H9 (cell line): ENCODE data around the gene OR2AK2. TPM values are rescaled to one million over a fixed set of nuclear protein-coding genes. Genes with fewer than 3 reads are reported as not detected.

Experiments
- DNase-seq: peaks from one replicate; pipeline ENCODE4 v3.0.0-alpha.2; 2017
- H2AFZ ChIP-seq: one replicate; pipeline ENCODE4 v1.6.1; 2013; ENCODE audit warnings: mild to moderate bottlenecking, low read length, control low read depth, moderate library complexity
- H2AK5ac ChIP-seq: 2 replicates; pipeline ENCODE4 v1.6.1; 2013; ENCODE audit warnings: low read length, control low read depth, mixed read lengths; ENCODE audit not compliant: insufficient read length
- H2BK120ac ChIP-seq: one replicate; pipeline ENCODE4 v1.6.1; 2013; ENCODE audit warnings: low read depth, mild to moderate bottlenecking, low read length, control low read depth, inconsistent platforms; ENCODE audit not compliant: poor library complexity, severe bottlenecking
- H2BK12ac ChIP-seq: 2 replicates; pipeline ENCODE4 v1.6.1; 2013; ENCODE audit warnings: low read length, control low read depth, mixed read lengths, low read depth; ENCODE audit not compliant: insufficient read length
- H2BK15ac ChIP-seq: 2 replicates; pipeline ENCODE4 v1.6.1; 2013; ENCODE audit warnings: low read depth, low read length, control low read depth
- H2BK20ac ChIP-seq: one replicate; pipeline ENCODE4 v1.6.1; 2013; ENCODE audit warnings: low read depth, mild to moderate bottlenecking, low read length, control low read depth, inconsistent platforms; ENCODE audit not compliant: poor library complexity, severe bottlenecking
- H2BK5ac ChIP-seq: 2 replicates; pipeline ENCODE4 v1.6.1; 2013; ENCODE audit warnings: low read length, control low read depth, mixed read lengths; ENCODE audit not compliant: insufficient read length
- H3K14ac ChIP-seq: 2 replicates; pipeline ENCODE4 v1.6.1; 2013; ENCODE audit warnings: low read length, control low read depth; ENCODE audit not compliant: insufficient read depth
- H3K18ac ChIP-seq: 2 replicates; pipeline ENCODE4 v1.6.1; 2013; ENCODE audit warnings: low read depth, mild to moderate bottlenecking, mixed read lengths, low read length, control low read depth; ENCODE audit not compliant: insufficient read length
- H3K23ac ChIP-seq: 2 replicates; pipeline ENCODE4 v1.6.1; 2013; ENCODE audit warnings: low read length, control low read depth, mixed read lengths, low read depth; ENCODE audit not compliant: insufficient read length
- H3K23me2 ChIP-seq: 2 replicates; pipeline ENCODE4 v1.6.1; 2013; ENCODE audit warnings: low read depth, mild to moderate bottlenecking, mixed read lengths, low read length, control low read depth; ENCODE audit not compliant: insufficient read length, poor library complexity, severe bottlenecking
- H3K27ac ChIP-seq: 2 replicates; pipeline ENCODE4 v1.5.1; 2013; ENCODE audit warnings: low read length, control low read depth, mixed read lengths, low read depth; ENCODE audit not compliant: insufficient read length
- H3K27me3 ChIP-seq: 2 replicates; pipeline ENCODE4 v1.6.1; 2013; ENCODE audit warnings: low read length, control low read depth, inconsistent platforms; ENCODE audit not compliant: insufficient read depth
- H3K4ac ChIP-seq: 2 replicates; pipeline ENCODE4 v1.6.1; 2013; ENCODE audit warnings: low read depth, mild to moderate bottlenecking, control low read depth, inconsistent platforms, low read length, moderate library complexity
- H3K4me1 ChIP-seq: 2 replicates; pipeline ENCODE4 v1.6.1; 2013; ENCODE audit warnings: low read length, control low read depth, inconsistent platforms; ENCODE audit not compliant: insufficient read depth
- H3K4me2 ChIP-seq: 2 replicates; pipeline ENCODE4 v1.6.1; 2013; ENCODE audit warnings: low read length, control low read depth, mixed read lengths; ENCODE audit not compliant: insufficient read length, insufficient read depth
- H3K56ac ChIP-seq: 2 replicates; pipeline ENCODE4 v1.6.1; 2013; ENCODE audit warnings: low read depth, mild to moderate bottlenecking, mixed read lengths, low read length, control low read depth; ENCODE audit not compliant: insufficient read length
- H3K79me1 ChIP-seq: 2 replicates; pipeline ENCODE4 v1.6.1; 2013; ENCODE audit warnings: low read depth, mild to moderate bottlenecking, moderate library complexity, low read length, control low read depth, inconsistent platforms; ENCODE audit not compliant: insufficient read depth, poor library complexity, severe bottlenecking
- H3K79me2 ChIP-seq: 2 replicates; pipeline ENCODE4 v1.6.1; 2013; ENCODE audit warnings: low read length, control low read depth, inconsistent platforms; ENCODE audit not compliant: insufficient read depth
- H3K9ac ChIP-seq: 2 replicates; pipeline ENCODE4 v1.6.1; 2013; ENCODE audit warnings: low read length, control low read depth, mixed read lengths; ENCODE audit not compliant: insufficient read length; ENCODE audit errors: extremely low read depth
- H3K9me3 ChIP-seq: one replicate; pipeline ENCODE4 v1.6.1; 2013; ENCODE audit warnings: low read depth, low read length, inconsistent platforms; ENCODE audit not compliant: control insufficient read depth
- H3T11ph ChIP-seq: one replicate; pipeline ENCODE4 v1.6.1; 2013; ENCODE audit warnings: mild to moderate bottlenecking, low read length, control low read depth, inconsistent platforms
- H4K20me1 ChIP-seq: one replicate; pipeline ENCODE4 v1.6.1; 2013; ENCODE audit not compliant: control insufficient read depth, insufficient read length, insufficient read depth
- H4K5ac ChIP-seq: 2 replicates; pipeline ENCODE4 v1.6.1; 2013; ENCODE audit warnings: low read depth, mild to moderate bottlenecking, mixed read lengths, low read length, control low read depth; ENCODE audit not compliant: insufficient read length
- H4K8ac ChIP-seq: replicated peaks from 2 replicates; pipeline ENCODE4 v1.6.1; 2013; ENCODE audit warnings: low read length, control low read depth, mixed read lengths, low read depth; ENCODE audit not compliant: insufficient read length
- H4K91ac ChIP-seq: 2 replicates; pipeline ENCODE4 v1.6.1; 2013; ENCODE audit warnings: low read depth, mild to moderate bottlenecking, moderate library complexity, mixed read lengths, low read length, control low read depth; ENCODE audit not compliant: insufficient read length
- H3K27ac Mint-ChIP-seq, 3 experiments: 2 replicates in 2 of 3; 3 replicates in 1 of 3; pipeline ENCODE4 v1.8.0; 2020 to 2021; ENCODE audit warnings: mixed read lengths in 3 of 3, mild to moderate bottlenecking in 1 of 3, moderate library complexity in 1 of 3
- H3K27me3 Mint-ChIP-seq: 2 replicates; pipeline ENCODE4 v1.8.0; 2021; ENCODE audit warnings: low read depth, mild to moderate bottlenecking, moderate library complexity, mixed read lengths
- H3K36me3 Mint-ChIP-seq, 3 experiments: 2 replicates in 2 of 3; 3 replicates in 1 of 3; pipeline ENCODE4 v1.8.0; 2020 to 2021; ENCODE audit warnings: low read depth in 3 of 3, mixed read lengths in 3 of 3; ENCODE audit not compliant: insufficient read depth in 1 of 3
- H3K4me1 Mint-ChIP-seq, 2 experiments: 2 replicates each; pipeline ENCODE4 v1.8.0; 2020; ENCODE audit warnings: mixed read lengths in 2 of 2
- H3K4me3 Mint-ChIP-seq, 2 experiments: 2 replicates in 1 of 2; 3 replicates in 1 of 2; pipeline ENCODE4 v1.8.0; 2020 to 2021; ENCODE audit warnings: mild to moderate bottlenecking in 2 of 2, mixed read lengths in 2 of 2, moderate library complexity in 1 of 2
- H3K9me3 Mint-ChIP-seq, 2 experiments: 2 replicates in 1 of 2; 3 replicates in 1 of 2; pipeline ENCODE4 v1.8.0; 2020; ENCODE audit warnings: mild to moderate bottlenecking in 2 of 2, mixed read lengths in 2 of 2, moderate library complexity in 1 of 2
- CTCF ChIP-seq: fragments of 200-600 bp; sonication (generic); conservative IDR thresholded peaks from 3 replicates; pipeline ENCODE4 v1.8.0; 2021; ENCODE audit warnings: antibody characterized with exemption, mild to moderate bottlenecking
- WGBS: extraction: QIAGEN DNeasy Blood & Tissue Kit; methylation state at CpG from one replicate; pipeline ENCODE4 v1.1.7; 2013; ENCODE audit warnings: missing lambda C conversion rate, low lambda C conversion rate, mixed read lengths; ENCODE audit not compliant: insufficient read length; ENCODE audit errors: extremely low coverage; 5-methylcytosine and 5-hydroxymethylcytosine counted together
- total RNA-seq: library from RNA; stranded (reverse); gene quantifications from 2 replicates; pipeline ENCODE4 v1.2.1, GENCODE V29; 2021

The OR2AK2 gene
- total RNA-seq, 1 experiment from 2014 or later, result not detected

GRCh38 chr1:248009681-248010080 is 44.6 kb downstream of the OR2AK2 start:
- Histone ChIP-seq H3K9me3 (peaks cover 50% of the 10 kb centered on the region), H3K14ac (no peak overlapping the region), H3K4me1 (no peaks in the 10 kb centered on the region), H3K18ac (no peak overlapping the region), H3K79me1 (no peaks in the 10 kb centered on the region), H3K23ac (no peak overlapping the region), H2AFZ (no peak overlapping the region), H2BK20ac (no peak overlapping the region), H3K79me2 (no peaks in the 10 kb centered on the region), H3K27me3 (no peaks in the 10 kb centered on the region), H2BK12ac (no peak overlapping the region), H3T11ph (no peak overlapping the region), H2BK5ac (no peak overlapping the region), H3K4me2 (no peak overlapping the region), H3K23me2 (no peaks in the 10 kb centered on the region), H4K20me1 (no peaks in the 10 kb centered on the region), H3K4ac (no peak overlapping the region), H3K27ac (no peak overlapping the region), H4K8ac (no peak overlapping the region), H3K9ac (no peak overlapping the region), H2AK5ac (no peak overlapping the region), H2BK15ac (no peak overlapping the region), H4K5ac (no peak overlapping the region), H2BK120ac (no peak overlapping the region), H4K91ac (no peak overlapping the region), H3K56ac (no peak overlapping the region)
- no peak for DNase-seq
- no peaks in the 10 kb centered on the region; the same call in 1 of the 2 replicates for H3K27me3 Mint-ChIP-seq
- H3K27ac Mint-ChIP-seq, result no peak overlapping the region
- H3K4me3 Mint-ChIP-seq, result no peak overlapping the region
- TF ChIP-seq CTCF, result no peak
- WGBS, result no CpG with 5 or more reads among the region's 3 CpGs
- H3K4me1 Mint-ChIP-seq, result no peaks in the 10 kb centered on the region
- peaks cover 82 to 87% of the 10 kb centered on the region in 2 experiments for H3K9me3 Mint-ChIP-seq
- H3K36me3 Mint-ChIP-seq, result peaks cover 0 to 27% (median 8%) of the 10 kb centered on the region in 3 experiments; a peak in 5 of 7 replicates
